ENCODE results near the gene LPP.

The LPP gene

GRCh38 chr3:188330138-188330537, 176.2 kb downstream of the LPP start:
- peaks cover 32% of the 10 kb centered on the region for H3K4me1 Mint-ChIP-seq
- H3K27me3 Mint-ChIP-seq, result no peaks in the 10 kb centered on the region
- DNase-seq (no peak), ATAC-seq (no peak)
- H3K9me3 Mint-ChIP-seq, result no peaks in the 10 kb centered on the region
- peak overlapping the region in 1 of 2 donors; percentile 2 for H3K27ac Mint-ChIP-seq
- H3K4me3 Mint-ChIP-seq, result peak overlapping the region; percentile 11 to 18

- Mint-ChIP-seq H3K9me3 (peaks cover 0 to 1% of the 10 kb centered on the region in 2 donors), H3K4me3 (no peak overlapping the region), H3K4me1 (peaks cover 26% of the 10 kb centered on the region), H3K27me3 (no peaks in the 10 kb centered on the region), H3K27ac (no peak overlapping the region)
- DNase-seq (no peak), ATAC-seq (no peak)
Measured at GRCh38 chr3:188331166-188331565, 177.2 kb downstream of the LPP start.

- Mint-ChIP-seq H3K4me3 (no peak overlapping the region), H3K4me1 (peaks cover 29% of the 10 kb centered on the region), H3K9me3 (peaks cover 0 to 9% of the 10 kb centered on the region in 2 donors), H3K27ac (no peak overlapping the region), H3K27me3 (no peaks in the 10 kb centered on the region)
- ATAC-seq, result no peak
- DNase-seq, result no peak
Measured at GRCh38 chr3:188332085-188332484, 178.1 kb downstream of the LPP start.

GRCh38 chr3:188335656-188336055, 181.7 kb downstream of the LPP start:
- no peaks in the 10 kb centered on the region for H3K27me3 Mint-ChIP-seq
- H3K4me1 Mint-ChIP-seq, result peaks cover 47% of the 10 kb centered on the region
- no peak overlapping the region for H3K4me3 Mint-ChIP-seq
- ATAC-seq (no peak), DNase-seq (no peak)
- peaks cover 0 to 9% of the 10 kb centered on the region in 2 donors for H3K9me3 Mint-ChIP-seq
- H3K27ac Mint-ChIP-seq, result no peak overlapping the region

- H3K27ac Mint-ChIP-seq, result peak overlapping the region in 1 of 2 donors; percentile 49
- H3K27me3 Mint-ChIP-seq, result no peaks in the 10 kb centered on the region
- ATAC-seq, result no peak
- peaks cover 47% of the 10 kb centered on the region for H3K4me1 Mint-ChIP-seq
- DNase-seq, result no peak
- no peak overlapping the region for H3K4me3 Mint-ChIP-seq
- H3K9me3 Mint-ChIP-seq, result peaks cover 0 to 9% of the 10 kb centered on the region in 2 donors
Measured at GRCh38 chr3:188336178-188336577, 182.2 kb downstream of the LPP start.

- ATAC-seq (no peak), DNase-seq (no peak)
- peaks cover 0 to 9% of the 10 kb centered on the region in 2 donors for H3K9me3 Mint-ChIP-seq
- no peak overlapping the region for H3K27ac Mint-ChIP-seq
- peaks cover 52% of the 10 kb centered on the region for H3K4me1 Mint-ChIP-seq
- no peaks in the 10 kb centered on the region for H3K27me3 Mint-ChIP-seq
- no peak overlapping the region for H3K4me3 Mint-ChIP-seq
Measured at GRCh38 chr3:188337232-188337631, 183.3 kb downstream of the LPP start.

- DNase-seq, result no peak
- H3K27me3 Mint-ChIP-seq, result no peaks in the 10 kb centered on the region
- H3K27ac Mint-ChIP-seq, result no peak overlapping the region
Measured at GRCh38 chr3:188338086-188338485, 184.1 kb downstream of the LPP start.

GRCh38 chr3:188339410-188340295, 185.7 kb downstream of the LPP start:
- Mint-ChIP-seq H3K4me1 (peaks cover 52% of the 10 kb centered on the region), H3K27me3 (no peaks in the 10 kb centered on the region), H3K9me3 (peaks cover 0 to 9% of the 10 kb centered on the region in 2 donors), H3K4me3 (peak overlapping the region; percentile 64 to 88), H3K27ac (peak overlapping the region; percentile 87 to 95)
- ATAC-seq, result peak; percentile 97
- peak; percentile 66 to 82 for DNase-seq

More at GRCh38 chr3:188338086-188338485, 184.1 kb downstream of the LPP start:
- Mint-ChIP-seq H3K4me3 (peak overlapping the region in 1 of 2 donors; percentile 88), H3K4me1 (peaks cover 52% of the 10 kb centered on the region), H3K9me3 (peaks cover 0 to 9% of the 10 kb centered on the region in 2 donors)
- ATAC-seq, result no peak

GRCh38 chr3:188341501-188341900, 187.5 kb downstream of the LPP start:
- no peak for DNase-seq
- Mint-ChIP-seq H3K4me3 (no peak overlapping the region), H3K4me1 (peaks cover 52% of the 10 kb centered on the region), H3K27me3 (no peaks in the 10 kb centered on the region), H3K27ac (no peak overlapping the region), H3K9me3 (peaks cover 0 to 4% of the 10 kb centered on the region in 2 donors)
- no peak for ATAC-seq

GRCh38 chr3:188342991-188343732, 189.2 kb downstream of the LPP start:
- Mint-ChIP-seq H3K4me1 (peaks cover 35% of the 10 kb centered on the region), H3K27ac (no peak overlapping the region), H3K27me3 (no peaks in the 10 kb centered on the region), H3K4me3 (no peak overlapping the region), H3K9me3 (no peaks in the 10 kb centered on the region)
- DNase-seq (no peak), ATAC-seq (no peak)

- Mint-ChIP-seq H3K27me3 (no peaks in the 10 kb centered on the region), H3K4me1 (peaks cover 32% of the 10 kb centered on the region), H3K4me3 (no peak overlapping the region), H3K27ac (no peak overlapping the region), H3K9me3 (no peaks in the 10 kb centered on the region)
- ATAC-seq, result no peak
- DNase-seq, result no peak
Measured at GRCh38 chr3:188343894-188344293, 189.9 kb downstream of the LPP start.

GRCh38 chr3:188345223-188345622, 191.3 kb downstream of the LPP start:
- no peak overlapping the region for H3K4me3 Mint-ChIP-seq
- H3K27me3 Mint-ChIP-seq, result no peaks in the 10 kb centered on the region
- H3K4me1 Mint-ChIP-seq, result peaks cover 26% of the 10 kb centered on the region
- DNase-seq, result no peak
- no peak overlapping the region for H3K27ac Mint-ChIP-seq
- H3K9me3 Mint-ChIP-seq, result no peaks in the 10 kb centered on the region
- no peak for ATAC-seq

- ATAC-seq (no peak), DNase-seq (no peak)
- Mint-ChIP-seq H3K27me3 (no peaks in the 10 kb centered on the region), H3K4me1 (peaks cover 11% of the 10 kb centered on the region), H3K27ac (no peak overlapping the region), H3K9me3 (no peaks in the 10 kb centered on the region), H3K4me3 (no peak overlapping the region)
Measured at GRCh38 chr3:188348435-188349244, 194.7 kb downstream of the LPP start.

GRCh38 chr3:188349351-188349901, 195.5 kb downstream of the LPP start:
- DNase-seq (no peak), ATAC-seq (no peak)
- Mint-ChIP-seq H3K4me1 (peaks cover 15% of the 10 kb centered on the region), H3K27me3 (no peaks in the 10 kb centered on the region), H3K27ac (no peak overlapping the region), H3K4me3 (no peak overlapping the region), H3K9me3 (no peaks in the 10 kb centered on the region)

- Mint-ChIP-seq H3K27ac (no peak overlapping the region), H3K4me1 (peaks cover 20% of the 10 kb centered on the region), H3K4me3 (no peak overlapping the region), H3K9me3 (no peaks in the 10 kb centered on the region), H3K27me3 (no peaks in the 10 kb centered on the region)
- no peak for DNase-seq
- no peak for ATAC-seq
Measured at GRCh38 chr3:188349933-188350332, 196.0 kb downstream of the LPP start.
